MM.1S (cell line): ENCODE results near the gene ACVR2B.
A peak's percentile ranks its signal among the peaks of the same experiment; 100 is the strongest.

Experiments
- DNase-seq: peaks from one replicate; pipeline ENCODE4 v3.0.0-alpha.2; 2015
- H2AFZ ChIP-seq: fragments of 300-600 bp; sonication (generic); 2 replicates; pipeline ENCODE4 v1.6.0; 2016; ENCODE audit warnings: antibody characterized with exemption, low read length
- H3F3A ChIP-seq: fragments of 300-600 bp; sonication (generic); 2 replicates; pipeline ENCODE4 v1.6.1; 2016; ENCODE audit warnings: mild to moderate bottlenecking, antibody characterized with exemption, low read length, moderate library complexity, mixed read lengths; ENCODE audit not compliant: insufficient read depth
- H3K27ac ChIP-seq: fragments of 300-600 bp; sonication (generic); 2 replicates; pipeline ENCODE4 v1.5.1; 2016; ENCODE audit warnings: mild to moderate bottlenecking, low read length
- H3K27me3 ChIP-seq: fragments of 300-600 bp; sonication (generic); replicated peaks from 2 replicates; pipeline ENCODE4 v1.6.0; 2016; ENCODE audit warnings: low read length; ENCODE audit not compliant: insufficient read depth
- H3K36me3 ChIP-seq: fragments of 300-600 bp; sonication (generic); replicated peaks from 2 replicates; pipeline ENCODE4 v1.6.1; 2016; ENCODE audit warnings: mild to moderate bottlenecking, low read length, mixed read lengths; ENCODE audit not compliant: insufficient read depth
- H3K4me1 ChIP-seq: fragments of 300-600 bp; sonication (generic); 2 replicates; pipeline ENCODE4 v1.6.1; 2016; ENCODE audit warnings: low read length, mixed read lengths
- H3K4me2 ChIP-seq: fragments of 300-600 bp; sonication (generic); 2 replicates; pipeline ENCODE4 v1.6.0; 2016; ENCODE audit warnings: low read depth, low read length
- H3K4me3 ChIP-seq: fragments of 300-600 bp; sonication (generic); 2 replicates; pipeline ENCODE4 v1.5.1; 2016; ENCODE audit warnings: low read length, mixed read lengths
- H3K79me2 ChIP-seq: fragments of 300-600 bp; sonication (generic); 2 replicates; pipeline ENCODE4 v1.6.1; 2016; ENCODE audit warnings: mixed run types, low read length, mixed read lengths
- H3K9ac ChIP-seq: fragments of 300-600 bp; sonication (generic); 2 replicates; pipeline ENCODE4 v1.6.1; 2016; ENCODE audit warnings: low read length, mixed read lengths
- H3K9me2 ChIP-seq: fragments of 300-600 bp; sonication (generic); replicated peaks from 2 replicates; pipeline ENCODE4 v1.6.1; 2016; ENCODE audit warnings: mild to moderate bottlenecking, low read length, mixed read lengths; ENCODE audit not compliant: insufficient read depth
- H3K9me3 ChIP-seq: fragments of 300-600 bp; sonication (generic); replicated peaks from 2 replicates; pipeline ENCODE4 v1.6.1; 2016; ENCODE audit warnings: mild to moderate bottlenecking, low read length, mixed read lengths; ENCODE audit not compliant: insufficient read depth
- H4K20me1 ChIP-seq: fragments of 300-600 bp; sonication (generic); 2 replicates; pipeline ENCODE4 v1.6.1; 2016; ENCODE audit warnings: mild to moderate bottlenecking, low read length, moderate library complexity, mixed read lengths; ENCODE audit not compliant: insufficient read depth
- CTCF ChIP-seq: fragments of 300-600 bp; sonication (generic); IDR thresholded peaks from 2 replicates; pipeline ENCODE4 v1.5.1; 2016; ENCODE audit warnings: antibody characterized with exemption, low read length, mixed read lengths
- EZH2 ChIP-seq: fragments of 300-600 bp; sonication (generic); optimal IDR thresholded peaks from 2 replicates; pipeline ENCODE3; 2017; ENCODE audit warnings: low read depth, mild to moderate bottlenecking, antibody characterized with exemption, low read length, mixed read lengths
- EZH2phosphoT487 ChIP-seq: fragments of 300-600 bp; sonication (generic); IDR thresholded peaks from 2 replicates; pipeline ENCODE4 v1.6.1; 2018; ENCODE audit warnings: antibody characterized with exemption, low read length

The ACVR2B gene

GRCh38 chr3:38519651-38520050 lies 66.0 kb downstream of the ACVR2B start:
- H3K79me2 ChIP-seq, result no peaks in the 10 kb centered on the region
- no peak overlapping the region for H2AFZ ChIP-seq
- no peaks in the 10 kb centered on the region for H3K9me3 ChIP-seq
- no peak for TF ChIP-seq EZH2phosphoT487
- TF ChIP-seq CTCF, result no peak
- H3K4me3 ChIP-seq, result no peak overlapping the region; the same call in 1 of the 2 replicates
- H3K27ac ChIP-seq, result no peak overlapping the region
- H3K9me2 ChIP-seq, result no peaks in the 10 kb centered on the region
- peak; percentile 15 for DNase-seq
- no peak overlapping the region for H3K9ac ChIP-seq
- H3K27me3 ChIP-seq, result no peaks in the 10 kb centered on the region
- peaks cover 19% of the 10 kb centered on the region for H3K4me1 ChIP-seq
- H3K36me3 ChIP-seq, result no peaks in the 10 kb centered on the region
- H3K4me2 ChIP-seq, result peak overlapping the region; percentile 47; the same call in 1 of the 2 replicates
- no peaks in the 10 kb centered on the region for H3F3A ChIP-seq
- no peaks in the 10 kb centered on the region for H4K20me1 ChIP-seq

- no peaks in the 10 kb centered on the region for H3F3A ChIP-seq
- no peak overlapping the region for H3K27ac ChIP-seq
- H3K4me3 ChIP-seq, result no peak overlapping the region
- H3K36me3 ChIP-seq, result no peaks in the 10 kb centered on the region
- no peaks in the 10 kb centered on the region for H3K27me3 ChIP-seq
- H3K79me2 ChIP-seq, result no peaks in the 10 kb centered on the region
- H4K20me1 ChIP-seq, result no peaks in the 10 kb centered on the region
- no peak overlapping the region for H3K9ac ChIP-seq
- peaks cover 19% of the 10 kb centered on the region for H3K4me1 ChIP-seq
- H2AFZ ChIP-seq, result no peak overlapping the region
- TF ChIP-seq CTCF, result peak; percentile 91
- TF ChIP-seq EZH2phosphoT487, result no peak
- H3K9me2 ChIP-seq, result no peaks in the 10 kb centered on the region
- H3K4me2 ChIP-seq, result no peak overlapping the region
- DNase-seq, result peak; percentile 69
- no peaks in the 10 kb centered on the region for H3K9me3 ChIP-seq
These were observed 67.8 kb downstream of the ACVR2B start for GRCh38 chr3:38521391-38521987.

- DNase-seq, result no peak
- Histone ChIP-seq H3F3A (no peaks in the 10 kb centered on the region), H3K9me3 (no peaks in the 10 kb centered on the region), H3K9me2 (no peaks in the 10 kb centered on the region), H3K4me3 (no peak overlapping the region), H3K4me2 (no peak overlapping the region), H3K27me3 (no peaks in the 10 kb centered on the region), H3K79me2 (no peaks in the 10 kb centered on the region), H2AFZ (no peak overlapping the region), H4K20me1 (no peaks in the 10 kb centered on the region), H3K4me1 (peaks cover 19% of the 10 kb centered on the region), H3K27ac (no peak overlapping the region), H3K36me3 (no peaks in the 10 kb centered on the region), H3K9ac (no peak overlapping the region)
- TF ChIP-seq EZH2 (no peak), CTCF (no peak), EZH2phosphoT487 (no peak)
These were observed 68.3 kb downstream of the ACVR2B start for GRCh38 chr3:38522002-38522401.
